ENCODE data around the gene MUC4.

The MUC4 gene

DNA sequence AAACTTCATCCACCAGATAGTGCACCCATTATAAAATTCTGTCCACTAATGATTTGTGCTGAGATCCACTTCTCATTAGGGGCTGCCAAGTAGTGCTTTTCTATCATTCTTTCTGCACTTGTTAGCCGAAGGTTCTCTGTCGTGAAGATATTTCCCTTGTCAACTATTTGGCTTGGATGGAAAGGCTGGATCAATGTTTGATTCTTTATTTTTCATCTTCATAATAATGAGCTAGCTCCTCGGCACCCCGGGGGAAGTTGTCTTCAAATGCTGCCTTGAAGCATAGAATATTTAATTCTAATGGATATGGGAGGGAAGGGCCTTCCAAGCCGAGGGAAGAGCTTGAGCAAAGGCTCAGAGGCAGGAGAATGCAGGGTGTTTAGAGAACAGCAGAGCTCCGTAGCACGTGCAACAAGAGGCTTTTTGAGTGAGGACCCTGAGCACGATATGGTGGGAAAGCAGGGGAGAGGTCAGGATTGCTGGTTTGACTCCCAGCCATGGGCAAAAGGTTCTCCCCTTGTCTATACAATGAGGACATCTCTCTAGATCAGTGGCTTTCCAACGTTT lies 107.2 kb downstream of the MUC4 start:
- Histone ChIP-seq H3K27ac (no peak overlapping the region), H3K4me3 (no peak overlapping the region)
- no peak for DNase-seq (ENCODE audit: low spot score)
- TF ChIP-seq, protein P1, sequence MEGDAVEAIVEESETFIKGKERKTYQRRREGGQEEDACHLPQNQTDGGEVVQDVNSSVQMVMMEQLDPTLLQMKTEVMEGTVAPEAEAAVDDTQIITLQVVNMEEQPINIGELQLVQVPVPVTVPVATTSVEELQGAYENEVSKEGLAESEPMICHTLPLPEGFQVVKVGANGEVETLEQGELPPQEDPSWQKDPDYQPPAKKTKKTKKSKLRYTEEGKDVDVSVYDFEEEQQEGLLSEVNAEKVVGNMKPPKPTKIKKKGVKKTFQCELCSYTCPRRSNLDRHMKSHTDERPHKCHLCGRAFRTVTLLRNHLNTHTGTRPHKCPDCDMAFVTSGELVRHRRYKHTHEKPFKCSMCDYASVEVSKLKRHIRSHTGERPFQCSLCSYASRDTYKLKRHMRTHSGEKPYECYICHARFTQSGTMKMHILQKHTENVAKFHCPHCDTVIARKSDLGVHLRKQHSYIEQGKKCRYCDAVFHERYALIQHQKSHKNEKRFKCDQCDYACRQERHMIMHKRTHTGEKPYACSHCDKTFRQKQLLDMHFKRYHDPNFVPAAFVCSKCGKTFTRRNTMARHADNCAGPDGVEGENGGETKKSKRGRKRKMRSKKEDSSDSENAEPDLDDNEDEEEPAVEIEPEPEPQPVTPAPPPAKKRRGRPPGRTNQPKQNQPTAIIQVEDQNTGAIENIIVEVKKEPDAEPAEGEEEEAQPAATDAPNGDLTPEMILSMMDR (IDR thresholded peaks at IDR 0.05) = no peak

GRCh38 chr3:195703776-195704175 lies 108.0 kb downstream of the MUC4 start:
- no peak overlapping the region for H3K4me3 ChIP-seq
- TF ChIP-seq, protein P1 (IDR thresholded peaks at IDR 0.05) = no peak
- H3K27ac ChIP-seq = no peak overlapping the region
- DNase-seq (ENCODE audit: low spot score) = no peak

DNA sequence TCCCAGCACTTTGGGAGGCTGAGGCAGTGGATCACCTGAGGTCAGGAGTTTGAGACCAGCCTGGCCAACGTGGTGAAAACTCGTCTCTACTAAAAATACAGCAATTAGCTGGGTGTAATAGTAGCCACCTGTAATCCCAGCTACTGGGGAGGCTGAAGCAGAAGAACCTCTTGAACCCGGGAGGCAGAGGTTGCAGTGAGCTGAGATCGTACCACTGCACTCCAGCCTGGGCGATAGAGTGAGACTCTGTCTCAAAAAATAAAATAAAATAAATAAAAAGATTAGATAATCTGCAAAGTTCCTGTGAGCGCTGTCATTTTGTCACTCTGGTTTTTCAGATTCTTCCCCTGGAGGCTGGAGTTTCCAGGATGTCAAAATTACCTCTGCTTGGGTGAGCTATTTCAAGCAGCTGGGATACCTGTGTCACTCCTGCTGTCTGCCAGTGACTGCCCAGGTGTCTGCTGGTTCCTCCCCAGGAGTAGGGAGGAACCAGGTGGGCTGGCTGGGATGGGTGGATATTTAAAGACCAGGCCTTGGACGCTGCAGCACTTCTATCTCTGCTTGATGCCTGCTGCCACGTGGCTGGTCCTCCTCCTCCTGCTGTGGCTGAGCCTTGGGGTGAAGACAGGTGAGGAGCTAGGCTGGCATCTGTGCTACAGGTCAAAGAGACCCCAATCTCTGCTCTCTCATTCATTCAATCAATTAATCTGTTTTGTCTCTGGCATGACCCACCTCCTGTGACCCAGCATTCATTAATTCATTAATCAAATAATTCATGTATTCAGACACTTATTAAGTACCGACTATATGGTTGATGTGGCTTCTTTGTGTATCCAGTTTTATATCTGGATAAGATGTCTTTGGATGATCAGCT lies 110.5 kb downstream of the MUC4 start:
- Histone ChIP-seq H3K27ac (no peak overlapping the region), H3K4me3 (no peak overlapping the region)
- TF ChIP-seq, protein P1 (IDR thresholded peaks at IDR 0.05) = no peak
- no peak for DNase-seq (ENCODE audit: low spot score)

- TF ChIP-seq, protein P1 (IDR thresholded peaks at IDR 0.05) = no peak
- Histone ChIP-seq H3K27ac (no peak overlapping the region), H3K4me3 (no peak overlapping the region)
- no peak for DNase-seq (ENCODE audit: low spot score)
These were observed 111.4 kb downstream of the MUC4 start for GRCh38 chr3:195700319-195700718.

DNA sequence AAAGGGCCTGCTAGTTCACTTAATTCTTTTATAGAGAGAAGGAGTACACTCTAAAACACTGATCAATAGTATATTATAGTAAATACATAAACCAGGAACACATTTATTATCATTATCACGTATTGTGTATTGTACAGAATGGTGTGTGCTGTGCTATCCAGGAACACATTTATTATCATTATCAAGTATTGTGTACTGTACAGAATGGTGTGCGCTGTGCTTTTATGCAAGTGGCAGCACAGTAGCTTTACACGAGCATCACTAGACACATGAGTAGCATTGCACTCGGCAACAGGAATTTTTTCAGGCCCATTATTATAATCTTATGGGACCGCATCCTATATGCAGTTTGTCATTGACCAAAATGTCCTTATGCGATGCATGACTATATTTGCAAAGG lies 111.9 kb downstream of the MUC4 start:
- H3K27ac ChIP-seq = no peak overlapping the region
- TF ChIP-seq, protein P1 (IDR thresholded peaks at IDR 0.05) = no peak
- no peak overlapping the region for H3K4me3 ChIP-seq
- DNase-seq (ENCODE audit: low spot score) = no peak

DNA sequence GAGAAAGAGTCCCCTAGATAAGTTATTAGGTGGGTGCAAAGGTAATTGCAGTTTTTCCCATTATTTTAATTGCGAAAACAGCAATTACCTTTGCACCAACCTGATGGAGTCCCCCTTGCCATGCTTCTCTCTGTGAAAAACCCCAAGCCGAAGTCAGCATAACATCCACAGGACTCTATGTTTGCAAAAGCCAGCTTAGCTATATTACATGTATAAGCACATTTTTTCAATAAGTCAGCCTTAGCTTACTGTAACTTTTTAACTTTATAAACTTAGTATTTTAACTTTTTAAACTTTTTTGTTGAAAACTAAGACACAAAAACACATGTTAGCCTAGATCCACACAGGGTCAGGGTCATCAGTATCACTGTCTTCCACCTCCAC lies 112.3 kb downstream of the MUC4 start:
- Histone ChIP-seq H3K27ac (no peak overlapping the region), H3K4me3 (no peak overlapping the region)
- no peak for DNase-seq (ENCODE audit: low spot score)
- TF ChIP-seq, protein P1 (IDR thresholded peaks at IDR 0.05) = no peak

All from coronary artery (tissue), 2 donors.